D341Med (cell line): ENCODE results near the gene ZNF544.
"Not testable (repeated sequence)": the region's sequence is repeated elsewhere in the genome, so short reads cannot be mapped to it uniquely, and the experiment has no call there.

Experiments
- DNase-seq: peaks from one replicate; pipeline ENCODE4 v3.0.0; 2012; ENCODE audit warnings: low spot score

Gene ZNF544

GRCh38 chr19:58258259-58258658, 29.5 kb downstream of the ZNF544 start:
- DNase-seq: not testable (repeated sequence)

- DNase-seq: no peak
These were observed 32.9 kb downstream of the ZNF544 start for GRCh38 chr19:58261600-58261967.

GRCh38 chr19:58261968-58262921, 33.5 kb downstream of the ZNF544 start:
- DNase-seq: no peak

GRCh38 chr19:58262922-58263296, 34.2 kb downstream of the ZNF544 start:
- DNase-seq: no peak

- no peak for DNase-seq
These were observed 36.4 kb downstream of the ZNF544 start for GRCh38 chr19:58265100-58265499.

- no peak for DNase-seq
These were observed 39.6 kb downstream of the ZNF544 start for GRCh38 chr19:58268344-58268743.

GRCh38 chr19:58274771-58275201, 46.1 kb downstream of the ZNF544 start:
- DNase-seq: no peak

- DNase-seq: no peak
These were observed 46.9 kb downstream of the ZNF544 start for GRCh38 chr19:58275564-58275963.

GRCh38 chr19:58277197-58277596, 48.5 kb downstream of the ZNF544 start:
- no peak for DNase-seq

- DNase-seq: no peak
These were observed 49.2 kb downstream of the ZNF544 start for GRCh38 chr19:58277748-58278540.

- peak; percentile 99 for DNase-seq
These were observed 49.9 kb downstream of the ZNF544 start, which contains the start of gene ZNF8 for GRCh38 chr19:58278541-58279041. Gene ZNF8 (plus strand): TSS chr19:58278955. CDS start chr19:58279082, 127 bp downstream.

- peak; percentile 82 for DNase-seq
These were observed 50.6 kb downstream of the ZNF544 start for GRCh38 chr19:58279042-58279924.

- no peak for DNase-seq
These were observed 51.2 kb downstream of the ZNF544 start for GRCh38 chr19:58279925-58280316.

- DNase-seq: no peak
These were observed 55.5 kb downstream of the ZNF544 start for GRCh38 chr19:58284199-58284598.

- DNase-seq: no peak
These were observed 63.2 kb downstream of the ZNF544 start for GRCh38 chr19:58291943-58292342.

- DNase-seq: no peak
These were observed 66.1 kb downstream of the ZNF544 start for GRCh38 chr19:58294743-58295374.

- no peak for DNase-seq
These were observed 67.4 kb downstream of the ZNF544 start for GRCh38 chr19:58296104-58296503.

GRCh38 chr19:58300620-58301019, 71.9 kb downstream of the ZNF544 start:
- no peak for DNase-seq

GRCh38 chr19:58304255-58304654, 75.5 kb downstream of the ZNF544 start:
- DNase-seq: no peak

- DNase-seq: no peak
These were observed 76.0 kb downstream of the ZNF544 start for GRCh38 chr19:58304748-58305064.
